Measurements from ENCODE around the gene AQP2.

The AQP2 gene

GRCh38 chr12:49909356-49909755, 41.2 kb upstream of the AQP2 start:
- Histone ChIP-seq H3K4me3 (ENCODE audit: low read depth, low read length, poor library complexity, severe bottlenecking) (no peak overlapping the region), H3K9ac (ENCODE audit: low read length) (no peak overlapping the region), H3K4me1 (ENCODE audit: insufficient read depth, low read length, severe bottlenecking) (no peaks in the 10 kb centered on the region), H2AFZ (ENCODE audit: low read length) (no peak overlapping the region), H3K9me3 (ENCODE audit: low read length) (no peaks in the 10 kb centered on the region), H3K36me3 (ENCODE audit: insufficient read depth, low read length) (no peaks in the 10 kb centered on the region), H3F3A (ENCODE audit: insufficient read depth, low read length) (no peaks in the 10 kb centered on the region), H3K27ac (ENCODE audit: low read depth, low read length, poor library complexity, severe bottlenecking) (no peak overlapping the region), H4K20me1 (ENCODE audit: insufficient read depth, low read length) (no peaks in the 10 kb centered on the region), H3K9me2 (ENCODE audit: low read depth, low read length) (no peaks in the 10 kb centered on the region), H3K79me2 (ENCODE audit: insufficient read depth, low read length) (no peaks in the 10 kb centered on the region), H3K27me3 (ENCODE audit: insufficient read depth, low read length) (peaks cover 2% of the 10 kb centered on the region), H3K4me2 (ENCODE audit: low read length) (no peak overlapping the region)
- TF ChIP-seq CTCF (IDR thresholded peaks at IDR 0.05; ENCODE audit: low read length) (no peak), EZH2 (IDR thresholded peaks at IDR 0.05; ENCODE audit: borderline replicate concordance, low read length) (no peak)

GRCh38 chr12:49909826-49910225, 40.7 kb upstream of the AQP2 start:
- no peaks in the 10 kb centered on the region for H4K20me1 ChIP-seq (ENCODE audit: insufficient read depth, low read length)
- TF ChIP-seq CTCF (IDR thresholded peaks at IDR 0.05; ENCODE audit: low read length) (no peak), EZH2 (IDR thresholded peaks at IDR 0.05; ENCODE audit: borderline replicate concordance, low read length) (no peak)
- H3K79me2 ChIP-seq (ENCODE audit: insufficient read depth, low read length), result no peaks in the 10 kb centered on the region
- no peaks in the 10 kb centered on the region for H3K9me2 ChIP-seq (ENCODE audit: low read depth, low read length)
- H3K27ac ChIP-seq (ENCODE audit: low read depth, low read length, poor library complexity, severe bottlenecking), result no peak overlapping the region
- H3K4me1 ChIP-seq (ENCODE audit: insufficient read depth, low read length, severe bottlenecking), result no peaks in the 10 kb centered on the region
- no peaks in the 10 kb centered on the region for H3F3A ChIP-seq (ENCODE audit: insufficient read depth, low read length)
- no peak overlapping the region for H3K4me3 ChIP-seq (ENCODE audit: low read depth, low read length, poor library complexity, severe bottlenecking)
- no peaks in the 10 kb centered on the region for H3K9me3 ChIP-seq (ENCODE audit: low read length)
- H3K9ac ChIP-seq (ENCODE audit: low read length), result no peak overlapping the region
- H2AFZ ChIP-seq (ENCODE audit: low read length), result no peak overlapping the region
- H3K27me3 ChIP-seq (ENCODE audit: insufficient read depth, low read length), result no peaks in the 10 kb centered on the region; the same call in 1 of the 2 replicates
- H3K4me2 ChIP-seq (ENCODE audit: low read length), result no peak overlapping the region
- H3K36me3 ChIP-seq (ENCODE audit: insufficient read depth, low read length), result no peaks in the 10 kb centered on the region

GRCh38 chr12:49910331-49911212, 40.0 kb upstream of the AQP2 start:
- no peaks in the 10 kb centered on the region for H3K79me2 ChIP-seq (ENCODE audit: insufficient read depth, low read length)
- H3K27me3 ChIP-seq (ENCODE audit: insufficient read depth, low read length), result no peaks in the 10 kb centered on the region; the same call in 1 of the 2 replicates
- H3K27ac ChIP-seq (ENCODE audit: low read depth, low read length, poor library complexity, severe bottlenecking), result no peak overlapping the region
- no peak overlapping the region for H3K4me3 ChIP-seq (ENCODE audit: low read depth, low read length, poor library complexity, severe bottlenecking)
- no peak for TF ChIP-seq EZH2 (IDR thresholded peaks at IDR 0.05; ENCODE audit: borderline replicate concordance, low read length)
- TF ChIP-seq CTCF (IDR thresholded peaks at IDR 0.05; ENCODE audit: low read length), result no peak
- H3K4me1 ChIP-seq (ENCODE audit: insufficient read depth, low read length, severe bottlenecking), result no peaks in the 10 kb centered on the region
- H2AFZ ChIP-seq (ENCODE audit: low read length), result no peak overlapping the region
- no peaks in the 10 kb centered on the region for H3K36me3 ChIP-seq (ENCODE audit: insufficient read depth, low read length)
- no peak overlapping the region for H3K4me2 ChIP-seq (ENCODE audit: low read length)
- no peaks in the 10 kb centered on the region for H3K9me2 ChIP-seq (ENCODE audit: low read depth, low read length)
- no peaks in the 10 kb centered on the region for H4K20me1 ChIP-seq (ENCODE audit: insufficient read depth, low read length)
- H3K9me3 ChIP-seq (ENCODE audit: low read length), result no peaks in the 10 kb centered on the region
- no peaks in the 10 kb centered on the region for H3F3A ChIP-seq (ENCODE audit: insufficient read depth, low read length)
- H3K9ac ChIP-seq (ENCODE audit: low read length), result no peak overlapping the region

Measured in OCI-LY1 (cell line).